ENCODE measurements around the gene C6orf118.

C6orf118 gene

DNA sequence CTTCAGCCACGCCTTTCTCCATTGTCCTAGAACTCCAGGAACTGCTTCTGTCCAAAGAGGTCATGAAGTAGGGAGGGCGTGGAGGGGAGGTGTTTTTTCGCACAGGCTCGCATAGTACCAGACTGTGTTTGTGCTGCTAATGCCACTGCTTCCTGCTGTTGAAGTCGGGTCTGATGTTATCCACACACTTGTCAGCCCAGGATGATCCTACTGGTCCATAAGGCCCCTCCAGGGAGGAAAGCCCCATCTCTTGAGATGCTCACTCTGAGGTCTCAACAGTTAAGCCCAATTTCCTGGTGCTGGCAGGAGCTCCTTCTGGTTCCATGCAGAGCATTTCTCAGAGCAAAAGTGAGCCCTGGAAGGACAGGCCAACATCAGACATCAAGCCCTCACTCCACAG is 65.6 kb downstream of the C6orf118 start:
- DNase-seq = no peak

DNA sequence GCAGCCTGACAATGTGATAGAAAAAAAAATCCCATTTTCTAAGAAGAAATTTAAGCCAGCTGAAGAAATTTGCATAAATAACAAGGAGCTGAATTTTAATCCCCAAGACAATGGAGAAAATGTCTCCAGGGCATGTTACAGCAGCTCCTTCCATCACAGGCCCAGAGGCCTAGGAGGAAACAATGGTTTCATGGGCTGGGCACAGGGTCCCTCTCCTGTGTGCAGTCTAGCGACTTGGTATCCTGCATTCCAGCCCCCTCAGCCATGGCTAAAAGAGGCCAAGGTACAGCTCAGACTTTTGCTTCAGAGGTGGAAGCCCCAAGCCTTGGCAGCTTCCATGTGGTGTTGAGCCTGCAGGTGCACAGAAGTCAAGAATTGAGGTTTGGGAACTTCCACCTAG is 73.1 kb downstream of the C6orf118 start:
- DNase-seq = no peak

DNA sequence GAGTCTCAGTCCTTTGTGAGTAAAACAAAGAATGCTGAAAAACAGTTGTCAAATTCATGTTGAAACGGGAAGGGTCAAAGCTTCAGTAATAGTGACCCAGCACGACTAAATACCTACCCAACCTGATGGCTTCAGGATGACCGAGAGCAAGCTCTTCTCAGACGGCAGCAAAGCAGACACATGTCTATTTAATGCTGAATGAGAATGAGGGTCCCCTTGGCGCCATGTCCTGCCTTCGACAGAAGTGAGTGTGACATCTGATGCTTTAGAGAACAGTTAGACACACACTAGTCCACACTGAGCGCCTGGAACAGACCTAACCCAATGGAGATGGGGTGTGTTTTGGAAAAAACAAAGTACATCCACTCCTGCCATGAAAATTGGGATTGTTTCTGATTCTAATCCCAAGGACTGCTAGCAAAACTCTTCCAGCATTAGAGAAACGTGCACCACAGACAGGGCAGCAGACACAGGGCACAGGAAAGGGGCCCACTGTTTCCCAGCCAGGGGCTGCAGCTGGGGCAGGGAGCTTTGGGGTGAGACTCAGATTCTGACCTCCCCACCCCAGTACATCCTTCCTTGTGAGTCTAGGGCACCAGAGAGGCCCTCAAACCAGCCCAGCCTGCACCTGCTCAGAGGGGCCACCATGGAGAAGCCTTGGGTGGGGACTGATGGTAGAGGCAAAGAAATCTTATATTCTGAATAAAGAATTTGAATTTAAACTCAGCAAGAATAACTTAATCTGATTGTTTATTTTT is 76.5 kb downstream of the C6orf118 start:
- DNase-seq = no peak

DNA sequence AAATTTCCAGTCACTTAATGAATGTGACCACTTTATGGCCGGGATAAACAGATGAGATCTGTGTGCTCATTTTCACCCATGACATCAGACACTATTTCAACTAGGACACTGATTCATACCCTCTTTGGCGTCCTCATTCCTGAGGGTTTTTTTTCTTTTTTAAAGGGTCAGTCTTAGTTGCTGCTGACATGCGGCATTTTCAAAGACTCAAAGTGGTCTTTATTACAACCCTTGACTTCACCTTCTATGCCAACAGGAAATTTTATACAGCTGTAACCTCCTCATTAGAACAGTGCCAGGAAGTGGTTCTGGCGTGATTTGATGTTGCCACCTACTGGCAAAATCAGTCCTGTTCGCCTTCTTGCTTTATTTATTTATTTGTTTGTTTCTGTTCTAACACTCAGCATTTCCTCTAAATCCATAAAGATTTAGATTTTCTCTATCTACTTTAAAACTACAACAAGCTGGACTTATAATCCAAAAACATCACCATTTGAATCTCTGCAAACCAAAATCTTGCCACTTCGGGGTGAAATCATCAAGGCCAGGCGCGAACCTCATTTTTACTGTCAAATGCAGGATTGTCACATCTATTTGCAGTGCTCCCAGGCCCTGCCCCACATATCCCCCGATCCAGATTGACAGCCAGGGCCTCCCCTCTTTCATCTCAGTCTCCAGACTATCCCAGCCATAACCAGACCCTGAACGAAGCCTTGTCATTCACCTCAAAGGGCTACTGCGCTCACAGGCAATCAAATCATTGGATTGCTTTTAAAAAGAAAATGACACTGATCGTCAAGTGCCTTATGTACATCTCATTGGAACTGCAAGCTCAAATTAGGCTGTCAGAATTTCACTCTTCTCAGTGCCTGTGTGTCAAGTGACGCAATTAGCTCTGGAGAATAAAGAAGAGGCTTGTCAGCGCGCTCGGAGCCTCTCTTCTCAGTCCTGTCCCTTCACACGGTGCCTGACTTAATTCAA is 77.5 kb downstream of the C6orf118 start:
- peak; percentile 76 for DNase-seq

DNA sequence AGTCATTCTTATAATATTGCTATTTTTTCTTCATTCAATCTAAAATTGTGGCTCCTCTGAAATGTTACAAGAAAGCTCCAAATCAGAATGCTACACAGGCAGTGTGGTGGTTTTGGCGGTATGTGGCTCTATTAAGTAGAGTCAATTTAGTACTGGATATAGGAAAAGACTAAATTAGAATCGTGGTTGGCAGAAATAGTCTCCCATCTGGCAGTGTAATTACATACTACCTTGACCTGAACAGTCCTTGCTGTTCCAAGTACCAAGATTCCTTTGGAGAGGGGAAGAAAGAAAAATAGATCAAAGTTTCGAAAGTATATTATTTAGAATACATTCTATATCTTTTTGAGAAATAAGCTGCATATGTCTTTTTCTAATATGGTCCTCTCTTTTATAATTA is 78.2 kb downstream of the C6orf118 start:
- no peak for DNase-seq
